Measurements from ENCODE around the gene FOXO3.
"Not testable (repeated sequence)": the region's sequence is repeated elsewhere in the genome, so short reads cannot be mapped to it uniquely, and the experiment has no call there.

DNA sequence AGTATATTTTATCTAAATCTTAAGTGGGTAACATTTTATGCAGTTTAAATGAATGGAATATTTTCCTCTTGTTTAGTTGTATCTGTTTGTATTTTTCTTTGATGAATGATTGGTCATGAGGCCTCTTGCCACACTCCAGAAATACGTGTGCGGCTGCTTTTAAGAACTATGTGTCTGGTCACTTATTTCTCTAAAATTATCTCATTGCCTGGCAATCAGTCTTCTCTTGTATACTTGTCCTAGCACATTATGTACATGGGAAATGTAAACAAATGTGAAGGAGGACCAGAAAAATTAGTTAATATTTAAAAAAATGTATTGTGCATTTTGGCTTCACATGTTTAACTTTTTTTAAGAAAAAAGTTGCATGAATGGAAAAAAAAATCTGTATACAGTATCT lies 123.3 kb downstream of the FOXO3 start:
- not testable (repeated sequence) for TF ChIP-seq POLR2A (IDR thresholded peaks at IDR 0.05)
- TF ChIP-seq, protein P1, sequence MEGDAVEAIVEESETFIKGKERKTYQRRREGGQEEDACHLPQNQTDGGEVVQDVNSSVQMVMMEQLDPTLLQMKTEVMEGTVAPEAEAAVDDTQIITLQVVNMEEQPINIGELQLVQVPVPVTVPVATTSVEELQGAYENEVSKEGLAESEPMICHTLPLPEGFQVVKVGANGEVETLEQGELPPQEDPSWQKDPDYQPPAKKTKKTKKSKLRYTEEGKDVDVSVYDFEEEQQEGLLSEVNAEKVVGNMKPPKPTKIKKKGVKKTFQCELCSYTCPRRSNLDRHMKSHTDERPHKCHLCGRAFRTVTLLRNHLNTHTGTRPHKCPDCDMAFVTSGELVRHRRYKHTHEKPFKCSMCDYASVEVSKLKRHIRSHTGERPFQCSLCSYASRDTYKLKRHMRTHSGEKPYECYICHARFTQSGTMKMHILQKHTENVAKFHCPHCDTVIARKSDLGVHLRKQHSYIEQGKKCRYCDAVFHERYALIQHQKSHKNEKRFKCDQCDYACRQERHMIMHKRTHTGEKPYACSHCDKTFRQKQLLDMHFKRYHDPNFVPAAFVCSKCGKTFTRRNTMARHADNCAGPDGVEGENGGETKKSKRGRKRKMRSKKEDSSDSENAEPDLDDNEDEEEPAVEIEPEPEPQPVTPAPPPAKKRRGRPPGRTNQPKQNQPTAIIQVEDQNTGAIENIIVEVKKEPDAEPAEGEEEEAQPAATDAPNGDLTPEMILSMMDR (IDR thresholded peaks at IDR 0.05), result not testable (repeated sequence)
